H9 (cell line): ENCODE measurements around the gene CYP2D6. TPM values are rescaled to one million over a fixed set of nuclear protein-coding genes. Genes with fewer than 3 reads are reported as not detected.
A peak's percentile ranks its signal among the peaks of the same experiment; 100 is the strongest.

Source experiments
- DNase-seq: peaks from one replicate; pipeline ENCODE4 v3.0.0-alpha.2; 2017
- H2AFZ ChIP-seq: one replicate; pipeline ENCODE4 v1.6.1; 2013; ENCODE audit warnings: mild to moderate bottlenecking, low read length, control low read depth, moderate library complexity
- H2AK5ac ChIP-seq: 2 replicates; pipeline ENCODE4 v1.6.1; 2013; ENCODE audit warnings: low read length, control low read depth, mixed read lengths; ENCODE audit not compliant: insufficient read length
- H2BK120ac ChIP-seq: one replicate; pipeline ENCODE4 v1.6.1; 2013; ENCODE audit warnings: low read depth, mild to moderate bottlenecking, low read length, control low read depth, inconsistent platforms; ENCODE audit not compliant: poor library complexity, severe bottlenecking
- H2BK12ac ChIP-seq: 2 replicates; pipeline ENCODE4 v1.6.1; 2013; ENCODE audit warnings: low read length, control low read depth, mixed read lengths, low read depth; ENCODE audit not compliant: insufficient read length
- H2BK15ac ChIP-seq: 2 replicates; pipeline ENCODE4 v1.6.1; 2013; ENCODE audit warnings: low read depth, low read length, control low read depth
- H2BK20ac ChIP-seq: one replicate; pipeline ENCODE4 v1.6.1; 2013; ENCODE audit warnings: low read depth, mild to moderate bottlenecking, low read length, control low read depth, inconsistent platforms; ENCODE audit not compliant: poor library complexity, severe bottlenecking
- H2BK5ac ChIP-seq: 2 replicates; pipeline ENCODE4 v1.6.1; 2013; ENCODE audit warnings: low read length, control low read depth, mixed read lengths; ENCODE audit not compliant: insufficient read length
- H3K14ac ChIP-seq: 2 replicates; pipeline ENCODE4 v1.6.1; 2013; ENCODE audit warnings: low read length, control low read depth; ENCODE audit not compliant: insufficient read depth
- H3K18ac ChIP-seq: 2 replicates; pipeline ENCODE4 v1.6.1; 2013; ENCODE audit warnings: low read depth, mild to moderate bottlenecking, mixed read lengths, low read length, control low read depth; ENCODE audit not compliant: insufficient read length
- H3K23ac ChIP-seq: 2 replicates; pipeline ENCODE4 v1.6.1; 2013; ENCODE audit warnings: low read length, control low read depth, mixed read lengths, low read depth; ENCODE audit not compliant: insufficient read length
- H3K23me2 ChIP-seq: 2 replicates; pipeline ENCODE4 v1.6.1; 2013; ENCODE audit warnings: low read depth, mild to moderate bottlenecking, mixed read lengths, low read length, control low read depth; ENCODE audit not compliant: insufficient read length, poor library complexity, severe bottlenecking
- H3K27ac ChIP-seq: 2 replicates; pipeline ENCODE4 v1.5.1; 2013; ENCODE audit warnings: low read length, control low read depth, mixed read lengths, low read depth; ENCODE audit not compliant: insufficient read length
- H3K27me3 ChIP-seq: 2 replicates; pipeline ENCODE4 v1.6.1; 2013; ENCODE audit warnings: low read length, control low read depth, inconsistent platforms; ENCODE audit not compliant: insufficient read depth
- H3K4ac ChIP-seq: 2 replicates; pipeline ENCODE4 v1.6.1; 2013; ENCODE audit warnings: low read depth, mild to moderate bottlenecking, control low read depth, inconsistent platforms, low read length, moderate library complexity
- H3K4me1 ChIP-seq: 2 replicates; pipeline ENCODE4 v1.6.1; 2013; ENCODE audit warnings: low read length, control low read depth, inconsistent platforms; ENCODE audit not compliant: insufficient read depth
- H3K4me2 ChIP-seq: 2 replicates; pipeline ENCODE4 v1.6.1; 2013; ENCODE audit warnings: low read length, control low read depth, mixed read lengths; ENCODE audit not compliant: insufficient read length, insufficient read depth
- H3K56ac ChIP-seq: 2 replicates; pipeline ENCODE4 v1.6.1; 2013; ENCODE audit warnings: low read depth, mild to moderate bottlenecking, mixed read lengths, low read length, control low read depth; ENCODE audit not compliant: insufficient read length
- H3K79me1 ChIP-seq: 2 replicates; pipeline ENCODE4 v1.6.1; 2013; ENCODE audit warnings: low read depth, mild to moderate bottlenecking, moderate library complexity, low read length, control low read depth, inconsistent platforms; ENCODE audit not compliant: insufficient read depth, poor library complexity, severe bottlenecking
- H3K79me2 ChIP-seq: 2 replicates; pipeline ENCODE4 v1.6.1; 2013; ENCODE audit warnings: low read length, control low read depth, inconsistent platforms; ENCODE audit not compliant: insufficient read depth
- H3K9ac ChIP-seq: 2 replicates; pipeline ENCODE4 v1.6.1; 2013; ENCODE audit warnings: low read length, control low read depth, mixed read lengths; ENCODE audit not compliant: insufficient read length; ENCODE audit errors: extremely low read depth
- H3K9me3 ChIP-seq: one replicate; pipeline ENCODE4 v1.6.1; 2013; ENCODE audit warnings: low read depth, low read length, inconsistent platforms; ENCODE audit not compliant: control insufficient read depth
- H3T11ph ChIP-seq: one replicate; pipeline ENCODE4 v1.6.1; 2013; ENCODE audit warnings: mild to moderate bottlenecking, low read length, control low read depth, inconsistent platforms
- H4K20me1 ChIP-seq: one replicate; pipeline ENCODE4 v1.6.1; 2013; ENCODE audit not compliant: control insufficient read depth, insufficient read length, insufficient read depth
- H4K5ac ChIP-seq: 2 replicates; pipeline ENCODE4 v1.6.1; 2013; ENCODE audit warnings: low read depth, mild to moderate bottlenecking, mixed read lengths, low read length, control low read depth; ENCODE audit not compliant: insufficient read length
- H4K8ac ChIP-seq: replicated peaks from 2 replicates; pipeline ENCODE4 v1.6.1; 2013; ENCODE audit warnings: low read length, control low read depth, mixed read lengths, low read depth; ENCODE audit not compliant: insufficient read length
- H4K91ac ChIP-seq: 2 replicates; pipeline ENCODE4 v1.6.1; 2013; ENCODE audit warnings: low read depth, mild to moderate bottlenecking, moderate library complexity, mixed read lengths, low read length, control low read depth; ENCODE audit not compliant: insufficient read length
- H3K27ac Mint-ChIP-seq, 3 experiments: 2 replicates in 2 of 3; 3 replicates in 1 of 3; pipeline ENCODE4 v1.8.0; 2020 to 2021; ENCODE audit warnings: mixed read lengths in 3 of 3, mild to moderate bottlenecking in 1 of 3, moderate library complexity in 1 of 3
- H3K27me3 Mint-ChIP-seq: 2 replicates; pipeline ENCODE4 v1.8.0; 2021; ENCODE audit warnings: low read depth, mild to moderate bottlenecking, moderate library complexity, mixed read lengths
- H3K36me3 Mint-ChIP-seq, 3 experiments: 2 replicates in 2 of 3; 3 replicates in 1 of 3; pipeline ENCODE4 v1.8.0; 2020 to 2021; ENCODE audit warnings: low read depth in 3 of 3, mixed read lengths in 3 of 3; ENCODE audit not compliant: insufficient read depth in 1 of 3
- H3K4me1 Mint-ChIP-seq, 2 experiments: 2 replicates each; pipeline ENCODE4 v1.8.0; 2020; ENCODE audit warnings: mixed read lengths in 2 of 2
- H3K4me3 Mint-ChIP-seq, 2 experiments: 2 replicates in 1 of 2; 3 replicates in 1 of 2; pipeline ENCODE4 v1.8.0; 2020 to 2021; ENCODE audit warnings: mild to moderate bottlenecking in 2 of 2, mixed read lengths in 2 of 2, moderate library complexity in 1 of 2
- H3K9me3 Mint-ChIP-seq, 2 experiments: 2 replicates in 1 of 2; 3 replicates in 1 of 2; pipeline ENCODE4 v1.8.0; 2020; ENCODE audit warnings: mild to moderate bottlenecking in 2 of 2, mixed read lengths in 2 of 2, moderate library complexity in 1 of 2
- CTCF ChIP-seq: fragments of 200-600 bp; sonication (generic); conservative IDR thresholded peaks from 3 replicates; pipeline ENCODE4 v1.8.0; 2021; ENCODE audit warnings: antibody characterized with exemption, mild to moderate bottlenecking
- WGBS: extraction: QIAGEN DNeasy Blood & Tissue Kit; methylation state at CpG from one replicate; pipeline ENCODE4 v1.1.7; 2013; ENCODE audit warnings: missing lambda C conversion rate, low lambda C conversion rate, mixed read lengths; ENCODE audit not compliant: insufficient read length; ENCODE audit errors: extremely low coverage; 5-methylcytosine and 5-hydroxymethylcytosine counted together
- total RNA-seq: library from RNA; stranded (reverse); gene quantifications from 2 replicates; pipeline ENCODE4 v1.2.1, GENCODE V29; 2021

Gene CYP2D6
- total RNA-seq, 1 experiment from 2014 or later = 2.3 TPM

DNA sequence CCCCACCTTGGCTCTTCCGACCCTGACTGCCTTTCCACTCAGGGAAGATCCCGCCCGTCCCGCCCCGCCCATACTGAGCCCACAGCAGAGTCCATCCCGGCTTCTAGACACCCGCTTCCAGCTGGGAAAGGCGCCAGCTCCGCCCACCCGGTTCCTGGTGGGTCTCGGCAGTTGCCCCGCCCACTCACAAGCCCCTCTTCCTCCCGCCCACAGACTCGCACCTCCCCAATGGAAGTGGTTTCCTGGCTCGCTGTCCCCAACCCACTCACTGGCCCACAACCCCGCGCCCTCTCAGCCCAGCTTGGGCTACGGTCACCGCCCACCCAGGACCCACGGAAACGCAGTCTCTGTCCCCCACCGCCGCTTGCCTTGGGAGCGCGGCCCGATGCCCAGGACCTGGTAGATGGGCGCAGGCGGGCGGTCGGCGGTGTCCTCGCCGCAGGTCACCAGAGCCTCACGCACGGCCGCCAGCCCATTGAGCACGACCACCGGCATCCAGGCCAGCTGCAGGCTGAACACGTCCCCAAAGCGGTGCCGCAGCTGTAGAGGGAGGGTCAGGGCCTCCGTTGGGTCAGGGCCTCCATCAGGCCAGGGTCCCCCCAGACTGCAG lies 22.2 kb upstream of the CYP2D6 start:
- Histone ChIP-seq H3K27ac (no peak overlapping the region), H3K18ac (no peak overlapping the region), H3K9ac (no peak overlapping the region), H3K14ac (no peak overlapping the region), H2AFZ (no peak overlapping the region), H3K4me2 (no peak overlapping the region), H4K20me1 (no peaks in the 10 kb centered on the region), H2BK5ac (no peak overlapping the region), H3K27me3 (no peaks in the 10 kb centered on the region), H3K9me3 (no peaks in the 10 kb centered on the region), H3K4me1 (no peaks in the 10 kb centered on the region), H3K79me1 (no peaks in the 10 kb centered on the region), H2BK20ac (no peak overlapping the region), H3K4ac (no peak overlapping the region), H3T11ph (no peak overlapping the region), H2BK15ac (no peak overlapping the region), H4K8ac (no peak overlapping the region), H3K56ac (no peak overlapping the region), H3K23ac (no peak overlapping the region), H3K23me2 (no peaks in the 10 kb centered on the region), H2BK12ac (no peak overlapping the region), H2AK5ac (no peak overlapping the region), H4K5ac (no peak overlapping the region), H3K79me2 (no peaks in the 10 kb centered on the region), H2BK120ac (no peak overlapping the region), H4K91ac (no peak overlapping the region)
- DNase-seq = no peak
- Mint-ChIP-seq H3K27me3 (peaks cover 2% of the 10 kb centered on the region), H3K4me1 (peaks cover 0 to 4% of the 10 kb centered on the region in 2 experiments; a peak in 1 of 4 replicates), H3K9me3 (no peaks in the 10 kb centered on the region), H3K4me3 (no peak overlapping the region), H3K36me3 (peaks cover 22 to 37% (median 31%) of the 10 kb centered on the region in 3 experiments; a peak in 6 of 7 replicates), H3K27ac (peak overlapping the region in 1 of 3 experiments; percentile 72; a peak in 1 of 7 replicates)
- no peak for TF ChIP-seq CTCF
- WGBS = no CpG with 5 or more reads among the region's 42 CpGs
